ENCODE results near the gene EPB41L4B.
"Not testable (repeated sequence)": the region's sequence is repeated elsewhere in the genome, so short reads cannot be mapped to it uniquely, and the experiment has no call there.

Gene EPB41L4B

DNA sequence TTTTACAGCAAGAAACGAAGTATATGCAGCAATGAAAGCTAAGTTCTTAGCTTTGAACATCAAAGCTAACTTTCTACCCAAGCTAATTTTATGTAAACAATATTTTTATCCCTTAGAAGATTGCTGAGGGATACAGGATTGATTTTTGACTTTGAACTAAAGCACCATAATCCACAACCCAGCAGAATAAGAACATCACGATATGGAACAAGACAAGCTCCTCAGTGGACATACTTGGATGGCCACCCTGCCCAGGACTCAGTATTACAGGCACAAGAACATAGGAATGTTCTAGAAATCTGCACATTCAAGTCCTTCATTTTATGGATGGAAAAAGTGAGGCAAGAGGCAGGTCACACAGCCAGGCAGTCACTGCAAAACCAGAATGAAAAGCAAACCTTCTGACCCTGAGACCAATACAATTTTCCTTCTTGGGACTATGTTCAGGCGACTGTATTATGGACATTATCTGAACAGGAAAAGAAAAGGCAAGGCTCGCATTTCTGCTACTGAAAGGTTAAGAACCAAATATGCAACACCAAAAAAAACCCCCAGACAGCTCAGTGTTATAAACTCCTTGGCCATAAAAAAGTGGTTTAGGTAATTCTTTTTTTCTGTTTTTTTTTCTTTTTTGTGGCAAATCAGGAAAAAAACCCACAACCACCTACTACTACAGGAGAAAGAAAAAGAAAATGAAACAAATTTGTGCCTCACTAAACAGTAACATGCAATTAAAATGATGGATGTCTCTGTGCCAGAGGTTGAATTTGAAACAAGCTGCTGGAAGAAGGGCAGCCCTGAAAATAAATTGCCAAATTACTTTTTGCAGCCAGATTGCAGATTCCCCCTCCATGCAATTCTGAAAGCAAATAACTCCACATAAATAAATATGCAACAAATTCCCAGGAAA is 25.4 kb downstream of the EPB41L4B start:
- in situ Hi-C loops (cut with MboI; ENCODE audit: low sequenced_read_pairs, unreplicated experiment) = no loop called here
- DNase-seq (ENCODE audit: low spot score) = no peak
- TF ChIP-seq, protein P1, sequence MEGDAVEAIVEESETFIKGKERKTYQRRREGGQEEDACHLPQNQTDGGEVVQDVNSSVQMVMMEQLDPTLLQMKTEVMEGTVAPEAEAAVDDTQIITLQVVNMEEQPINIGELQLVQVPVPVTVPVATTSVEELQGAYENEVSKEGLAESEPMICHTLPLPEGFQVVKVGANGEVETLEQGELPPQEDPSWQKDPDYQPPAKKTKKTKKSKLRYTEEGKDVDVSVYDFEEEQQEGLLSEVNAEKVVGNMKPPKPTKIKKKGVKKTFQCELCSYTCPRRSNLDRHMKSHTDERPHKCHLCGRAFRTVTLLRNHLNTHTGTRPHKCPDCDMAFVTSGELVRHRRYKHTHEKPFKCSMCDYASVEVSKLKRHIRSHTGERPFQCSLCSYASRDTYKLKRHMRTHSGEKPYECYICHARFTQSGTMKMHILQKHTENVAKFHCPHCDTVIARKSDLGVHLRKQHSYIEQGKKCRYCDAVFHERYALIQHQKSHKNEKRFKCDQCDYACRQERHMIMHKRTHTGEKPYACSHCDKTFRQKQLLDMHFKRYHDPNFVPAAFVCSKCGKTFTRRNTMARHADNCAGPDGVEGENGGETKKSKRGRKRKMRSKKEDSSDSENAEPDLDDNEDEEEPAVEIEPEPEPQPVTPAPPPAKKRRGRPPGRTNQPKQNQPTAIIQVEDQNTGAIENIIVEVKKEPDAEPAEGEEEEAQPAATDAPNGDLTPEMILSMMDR (IDR thresholded peaks at IDR 0.05; ENCODE audit: borderline replicate concordance, control extremely low read depth, extremely low read depth, insufficient read depth, missing control alignments) = no peak

DNA sequence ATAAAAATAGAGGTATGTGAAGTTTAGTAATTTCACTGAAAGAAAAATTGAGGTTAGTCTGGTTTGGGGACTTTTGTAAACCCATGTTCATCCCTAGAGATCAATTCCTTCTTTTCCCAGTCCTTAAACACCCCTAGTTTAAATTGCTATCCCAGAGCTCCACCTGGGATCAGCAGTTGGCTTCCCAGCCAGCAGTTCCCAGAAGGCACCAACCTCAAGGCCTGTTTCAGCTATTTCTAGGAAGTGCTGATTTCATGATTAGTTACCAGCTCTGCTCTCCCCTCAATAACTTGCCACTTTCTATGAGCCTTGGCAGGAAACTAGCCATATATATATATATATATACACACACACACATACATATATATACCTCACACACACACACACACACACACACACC is 30.5 kb downstream of the EPB41L4B start:
- TF ChIP-seq, protein P1 (IDR thresholded peaks at IDR 0.05; ENCODE audit: borderline replicate concordance, control extremely low read depth, extremely low read depth, insufficient read depth, missing control alignments) = no peak
- in situ Hi-C loops (cut with MboI; ENCODE audit: low sequenced_read_pairs, unreplicated experiment) = no loop called here

DNA sequence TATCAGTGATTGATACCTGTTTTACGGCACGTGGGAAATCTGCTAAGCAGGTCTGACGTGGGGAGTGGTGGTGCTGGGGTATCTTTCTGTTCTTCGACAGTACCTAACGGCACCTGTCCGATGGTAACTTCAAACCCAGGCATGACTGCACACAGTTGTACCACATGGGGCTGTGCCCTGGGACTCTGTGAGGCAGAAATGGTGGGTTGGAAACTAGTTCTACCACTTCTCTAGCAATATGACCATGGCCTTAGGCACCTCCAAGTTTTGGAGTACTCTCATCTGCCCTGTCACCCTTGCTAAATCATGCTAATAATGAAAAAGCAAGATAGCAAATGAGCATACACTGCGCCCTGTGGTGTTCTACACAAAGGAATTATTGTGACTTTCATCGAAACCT is 30.9 kb downstream of the EPB41L4B start:
- TF ChIP-seq, protein P1 (IDR thresholded peaks at IDR 0.05; ENCODE audit: borderline replicate concordance, control extremely low read depth, extremely low read depth, insufficient read depth, missing control alignments) = no peak
- in situ Hi-C loops (cut with MboI; ENCODE audit: low sequenced_read_pairs, unreplicated experiment) = no loop called here
- DNase-seq (ENCODE audit: low spot score) = no peak

More for the DNA sequence above, 30.5 kb downstream of the EPB41L4B start:
- DNase-seq (ENCODE audit: low spot score) = no peak

DNA sequence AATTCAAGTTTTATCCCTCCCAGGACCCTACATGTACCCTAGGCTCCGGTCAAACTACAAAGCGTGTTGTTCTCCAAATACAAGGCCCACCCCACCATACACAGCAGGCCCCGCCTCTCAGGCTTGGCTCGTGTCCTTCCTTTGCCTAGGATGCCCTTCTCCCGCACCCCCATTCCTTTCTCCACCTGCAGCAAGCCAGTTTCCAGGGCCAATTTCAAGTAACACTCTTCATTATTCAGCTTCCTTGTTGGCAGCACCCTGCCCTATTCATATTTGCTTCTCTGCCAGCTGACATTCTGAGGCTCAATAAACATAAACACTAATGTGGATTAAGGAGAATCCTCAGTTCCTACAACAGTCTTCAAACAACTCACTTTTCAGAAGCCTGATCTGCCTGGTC is 31.7 kb downstream of the EPB41L4B start:
- TF ChIP-seq, protein P1 (IDR thresholded peaks at IDR 0.05; ENCODE audit: borderline replicate concordance, control extremely low read depth, extremely low read depth, insufficient read depth, missing control alignments) = no peak
- in situ Hi-C loops (cut with MboI; ENCODE audit: low sequenced_read_pairs, unreplicated experiment) = no loop called here
- DNase-seq (ENCODE audit: low spot score) = no peak

DNA sequence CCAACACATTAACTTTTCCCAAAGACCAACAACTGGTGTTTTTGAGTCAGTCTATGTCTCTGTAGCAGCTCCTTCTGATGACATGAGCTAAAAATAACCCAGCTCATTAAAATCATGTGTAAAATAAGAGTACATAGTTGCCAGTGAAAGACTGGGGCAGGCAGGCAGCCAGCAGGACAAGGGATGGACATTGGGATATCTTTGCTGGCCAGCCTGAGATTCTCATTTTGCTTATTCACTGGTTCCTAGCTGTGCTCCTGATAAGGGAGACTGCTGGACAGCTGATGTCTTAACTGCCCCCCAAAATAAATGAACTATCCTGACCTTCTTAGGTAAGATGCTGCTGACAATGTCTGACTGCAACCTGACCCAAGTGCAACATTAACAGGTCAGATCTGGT is 33.9 kb downstream of the EPB41L4B start:
- in situ Hi-C loops (cut with MboI; ENCODE audit: low sequenced_read_pairs, unreplicated experiment) = no loop called here
- TF ChIP-seq, protein P1 (IDR thresholded peaks at IDR 0.05; ENCODE audit: borderline replicate concordance, control extremely low read depth, extremely low read depth, insufficient read depth, missing control alignments) = no peak

DNA sequence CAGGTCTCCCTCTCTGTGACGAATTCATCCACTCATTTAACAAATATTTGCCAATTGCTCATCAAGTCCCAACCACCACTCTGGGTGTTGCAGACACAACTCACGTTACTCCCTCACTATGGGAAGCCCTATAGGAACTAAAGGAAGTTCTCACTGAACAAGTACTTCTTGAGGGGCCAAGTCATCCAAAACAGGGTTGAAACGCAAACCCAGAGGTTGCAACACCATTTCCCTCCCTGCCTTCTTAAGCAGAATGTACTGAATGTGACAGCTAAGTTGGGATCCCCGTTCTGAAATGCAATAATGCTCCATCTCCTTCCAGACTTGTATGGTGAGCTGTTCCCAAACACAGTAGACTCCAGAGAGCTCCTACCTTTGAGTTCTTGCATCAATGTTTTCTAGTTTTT is 34.3 kb downstream of the EPB41L4B start:
- in situ Hi-C loops (cut with MboI; ENCODE audit: low sequenced_read_pairs, unreplicated experiment) = no loop called here
- DNase-seq (ENCODE audit: low spot score) = no peak
- TF ChIP-seq, protein P1 (IDR thresholded peaks at IDR 0.05; ENCODE audit: borderline replicate concordance, control extremely low read depth, extremely low read depth, insufficient read depth, missing control alignments) = no peak

More for the DNA sequence above, 33.9 kb downstream of the EPB41L4B start:
- DNase-seq (ENCODE audit: low spot score) = no peak

DNA sequence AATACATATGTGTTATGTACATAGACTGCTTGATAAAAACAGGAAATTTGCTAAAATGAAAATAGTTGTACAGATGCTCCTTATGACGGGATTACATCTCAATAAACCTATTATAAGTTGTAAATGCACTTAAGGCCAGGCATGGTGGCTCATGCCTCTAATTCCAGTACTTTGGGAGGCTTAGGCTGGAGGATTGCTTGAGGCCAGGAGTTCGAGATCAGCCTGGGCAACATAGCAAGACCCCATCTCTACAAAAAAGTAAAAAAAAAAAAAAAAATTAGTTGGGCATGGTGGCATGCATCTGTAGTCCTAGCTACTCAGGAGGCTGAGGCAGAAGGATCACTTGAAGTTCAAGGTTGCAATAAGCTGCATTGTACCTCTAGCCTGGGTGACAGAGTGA is 37.2 kb downstream of the EPB41L4B start:
- DNase-seq (ENCODE audit: low spot score); in situ Hi-C loops (cut with MboI; ENCODE audit: low sequenced_read_pairs, unreplicated experiment): not testable (repeated sequence)
